Activated CD8-positive, alpha-beta memory T cell treated with anti-CD3 and anti-CD28 coated beads, Interleukin-2, amount 50 U/mL, for 24 hours (primary cell): ENCODE data around the gene ZNF135.
A peak's percentile ranks its signal among the peaks of the same experiment; 100 is the strongest.

Experiments
- DNase-seq: peaks from one replicate; pipeline ENCODE4 v3.0.0-alpha.2; 2020; ENCODE audit errors: extremely low read depth

ZNF135 gene

GRCh38 chr19:58059003-58059670, at the start of gene ZNF135:
TSS of gene ZNF135 (plus strand) at chr19:58059282. CDS start at chr19:58060003, 721 bp downstream.
- peak; percentile 29 for DNase-seq

- DNase-seq: no peak
Observed at GRCh38 chr19:58009301-58009665, 49.8 kb upstream of the ZNF135 start.

GRCh38 chr19:58009666-58010301, 49.3 kb upstream of the ZNF135 start:
- no peak for DNase-seq

- no peak for DNase-seq
Observed at GRCh38 chr19:58010507-58010906, 48.6 kb upstream of the ZNF135 start.

- no peak for DNase-seq
Observed at GRCh38 chr19:58014141-58014540, 44.9 kb upstream of the ZNF135 start.

- no peak for DNase-seq
Observed at GRCh38 chr19:58020129-58020528, 39.0 kb upstream of the ZNF135 start.

- DNase-seq: no peak
Observed at GRCh38 chr19:58021541-58022282, 37.4 kb upstream of the ZNF135 start.

- DNase-seq: no peak
Observed at GRCh38 chr19:58022283-58022660, 36.8 kb upstream of the ZNF135 start.

GRCh38 chr19:58024661-58025060, 34.4 kb upstream of the ZNF135 start:
- DNase-seq: no peak

GRCh38 chr19:58033741-58034476, 25.2 kb upstream of the ZNF135 start, which contains the start of gene ZSCAN1:
TSS of gene ZSCAN1 (plus strand) at chr19:58034025. CDS start at chr19:58037837, 3,812 bp downstream.
- no peak for DNase-seq

GRCh38 chr19:58034477-58034793, 24.6 kb upstream of the ZNF135 start:
- DNase-seq: no peak

GRCh38 chr19:58035863-58036262, 23.2 kb upstream of the ZNF135 start:
- DNase-seq: no peak

GRCh38 chr19:58037927-58038687, 21.0 kb upstream of the ZNF135 start:
- no peak for DNase-seq

GRCh38 chr19:58038688-58039204, 20.3 kb upstream of the ZNF135 start:
- no peak for DNase-seq

GRCh38 chr19:58040751-58041525, 18.1 kb upstream of the ZNF135 start:
- DNase-seq: no peak

GRCh38 chr19:58042495-58043340, 16.4 kb upstream of the ZNF135 start:
- DNase-seq: no peak

- no peak for DNase-seq
Observed at GRCh38 chr19:58044391-58044790, 14.7 kb upstream of the ZNF135 start.

GRCh38 chr19:58044886-58045285, 14.2 kb upstream of the ZNF135 start:
- DNase-seq: no peak

GRCh38 chr19:58045411-58046050, 13.6 kb upstream of the ZNF135 start:
- DNase-seq: no peak
